ENCODE measurements around the gene AHCYL1.

The AHCYL1 gene

GRCh38 chr1:110061341-110061740 lies 76.8 kb downstream of the AHCYL1 start:
- Histone ChIP-seq H3K27ac (ENCODE audit: low read length) (no peak overlapping the region), H3K4me1 (ENCODE audit: control insufficient read depth, insufficient read depth, low read length) (peaks cover 5% of the 10 kb centered on the region), H3K9me3 (ENCODE audit: control insufficient read depth in 2 of 2, low read length in 2 of 2) (no peaks in the 10 kb centered on the region), H3K36me3 (ENCODE audit: control insufficient read depth in 2 of 2, insufficient read depth in 2 of 2, low read length in 2 of 2) (peaks cover 14 to 16% of the 10 kb centered on the region in 2 donors), H3K9ac (ENCODE audit: low read length in 2 of 2) (no peak overlapping the region), H3K27me3 (ENCODE audit: control insufficient read depth in 1 of 2, insufficient read depth in 2 of 2, low read length in 2 of 2) (no peaks in the 10 kb centered on the region), H3K4me3 (ENCODE audit: low read length in 2 of 2) (no peak overlapping the region)

DNA sequence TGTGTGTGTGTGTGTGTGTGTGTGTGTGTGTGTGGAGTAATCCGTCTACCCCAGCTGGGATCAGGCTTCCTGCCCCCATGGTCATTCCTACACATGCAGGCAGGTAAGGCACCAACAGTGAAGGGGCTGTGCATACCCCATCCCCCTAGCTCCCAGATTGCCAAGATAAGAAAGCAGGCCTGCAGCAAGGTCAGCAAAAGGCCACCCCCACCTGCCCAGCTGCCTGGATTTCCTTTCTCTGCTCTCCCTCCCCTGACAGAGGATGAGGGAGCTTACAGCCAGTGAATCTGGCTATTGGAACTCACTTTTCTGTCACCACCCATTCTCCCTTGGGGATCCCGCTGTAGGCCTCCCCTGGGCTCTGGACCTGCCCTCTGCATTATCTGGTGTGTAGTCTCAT lies 78.0 kb downstream of the AHCYL1 start:
- Histone ChIP-seq H3K9me3 (ENCODE audit: control insufficient read depth in 2 of 2, low read length in 2 of 2) (no peaks in the 10 kb centered on the region), H3K36me3 (ENCODE audit: control insufficient read depth in 2 of 2, insufficient read depth in 2 of 2, low read length in 2 of 2) (peaks cover 5 to 7% of the 10 kb centered on the region in 2 donors), H3K27me3 (ENCODE audit: control insufficient read depth in 1 of 2, insufficient read depth in 2 of 2, low read length in 2 of 2) (peaks cover 9 to 11% of the 10 kb centered on the region in 2 donors), H3K4me3 (ENCODE audit: low read length in 2 of 2) (no peak overlapping the region), H3K4me1 (ENCODE audit: control insufficient read depth, insufficient read depth, low read length) (no peaks in the 10 kb centered on the region), H3K27ac (ENCODE audit: low read length) (no peak overlapping the region), H3K9ac (ENCODE audit: low read length in 2 of 2) (no peak overlapping the region)

GRCh38 chr1:110063781-110064180 lies 79.2 kb downstream of the AHCYL1 start:
- peaks cover 9% of the 10 kb centered on the region for H3K4me1 ChIP-seq (ENCODE audit: control insufficient read depth, insufficient read depth, low read length)
- H3K27ac ChIP-seq (ENCODE audit: low read length) = no peak overlapping the region
- H3K36me3 ChIP-seq (ENCODE audit: control insufficient read depth in 2 of 2, insufficient read depth in 2 of 2, low read length in 2 of 2) = peaks cover under 1 to 2% of the 10 kb centered on the region in 2 donors
- peaks cover 21 to 22% of the 10 kb centered on the region in 2 donors for H3K27me3 ChIP-seq (ENCODE audit: control insufficient read depth in 1 of 2, insufficient read depth in 2 of 2, low read length in 2 of 2)
- H3K4me3 ChIP-seq (ENCODE audit: low read length in 2 of 2) = no peak overlapping the region
- H3K9ac ChIP-seq (ENCODE audit: low read length in 2 of 2) = no peak overlapping the region
- no peaks in the 10 kb centered on the region for H3K9me3 ChIP-seq (ENCODE audit: control insufficient read depth in 2 of 2, low read length in 2 of 2)

- no peak overlapping the region for H3K4me3 ChIP-seq (ENCODE audit: low read length in 2 of 2)
- H3K27me3 ChIP-seq (ENCODE audit: control insufficient read depth in 1 of 2, insufficient read depth in 2 of 2, low read length in 2 of 2) = peaks cover 30 to 32% of the 10 kb centered on the region in 2 donors
- no peaks in the 10 kb centered on the region for H3K9me3 ChIP-seq (ENCODE audit: control insufficient read depth in 2 of 2, low read length in 2 of 2)
- peaks cover 16% of the 10 kb centered on the region for H3K4me1 ChIP-seq (ENCODE audit: control insufficient read depth, insufficient read depth, low read length)
- no peaks in the 10 kb centered on the region for H3K36me3 ChIP-seq (ENCODE audit: control insufficient read depth in 2 of 2, insufficient read depth in 2 of 2, low read length in 2 of 2)
- no peak overlapping the region for H3K9ac ChIP-seq (ENCODE audit: low read length in 2 of 2)
- no peak overlapping the region for H3K27ac ChIP-seq (ENCODE audit: low read length)
Measured at GRCh38 chr1:110064576-110065337, 80.2 kb downstream of the AHCYL1 start.

- Histone ChIP-seq H3K4me1 (ENCODE audit: control insufficient read depth, insufficient read depth, low read length) (peaks cover 24% of the 10 kb centered on the region), H3K36me3 (ENCODE audit: control insufficient read depth in 2 of 2, insufficient read depth in 2 of 2, low read length in 2 of 2) (no peaks in the 10 kb centered on the region), H3K27ac (ENCODE audit: low read length) (no peak overlapping the region)
Measured at GRCh38 chr1:110065841-110066240, 81.3 kb downstream of the AHCYL1 start.

DNA sequence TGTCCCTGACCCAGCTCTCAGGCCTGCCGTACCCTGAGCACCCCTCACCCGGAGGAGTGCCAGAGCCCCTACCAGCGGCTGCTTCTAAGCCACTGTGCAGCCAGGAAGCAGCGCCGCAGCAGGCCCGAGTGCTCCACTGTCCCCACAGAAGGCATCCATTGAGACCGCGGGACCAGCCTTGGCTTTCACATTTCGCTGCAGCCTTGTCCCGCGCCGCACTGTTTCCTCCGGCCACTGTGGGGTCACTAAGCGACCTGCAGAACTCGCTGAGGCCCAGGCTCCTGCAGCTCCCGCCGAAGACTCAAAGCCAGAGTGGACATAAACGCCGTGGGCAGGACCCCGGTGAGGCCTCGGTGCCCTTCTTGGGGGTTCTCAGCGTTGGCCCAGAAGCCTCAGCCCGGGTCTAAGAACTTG lies 82.9 kb downstream of the AHCYL1 start:
- Histone ChIP-seq H3K9ac (ENCODE audit: low read length in 2 of 2) (no peak overlapping the region), H3K4me1 (ENCODE audit: control insufficient read depth, insufficient read depth, low read length) (peaks cover 29% of the 10 kb centered on the region), H3K9me3 (ENCODE audit: control insufficient read depth in 2 of 2, low read length in 2 of 2) (no peaks in the 10 kb centered on the region), H3K4me3 (ENCODE audit: low read length in 2 of 2) (no peak overlapping the region), H3K36me3 (ENCODE audit: control insufficient read depth in 2 of 2, insufficient read depth in 2 of 2, low read length in 2 of 2) (no peaks in the 10 kb centered on the region), H3K27me3 (ENCODE audit: control insufficient read depth in 1 of 2, insufficient read depth in 2 of 2, low read length in 2 of 2) (peaks cover 48 to 57% of the 10 kb centered on the region in 2 donors), H3K27ac (ENCODE audit: low read length) (no peak overlapping the region)

More at GRCh38 chr1:110065841-110066240, 81.3 kb downstream of the AHCYL1 start:
- H3K4me3 ChIP-seq (ENCODE audit: low read length in 2 of 2) = no peak overlapping the region
- H3K9me3 ChIP-seq (ENCODE audit: control insufficient read depth in 2 of 2, low read length in 2 of 2) = no peaks in the 10 kb centered on the region
- H3K9ac ChIP-seq (ENCODE audit: low read length in 2 of 2) = no peak overlapping the region
- H3K27me3 ChIP-seq (ENCODE audit: control insufficient read depth in 1 of 2, insufficient read depth in 2 of 2, low read length in 2 of 2) = peaks cover 35 to 41% of the 10 kb centered on the region in 2 donors

DNA sequence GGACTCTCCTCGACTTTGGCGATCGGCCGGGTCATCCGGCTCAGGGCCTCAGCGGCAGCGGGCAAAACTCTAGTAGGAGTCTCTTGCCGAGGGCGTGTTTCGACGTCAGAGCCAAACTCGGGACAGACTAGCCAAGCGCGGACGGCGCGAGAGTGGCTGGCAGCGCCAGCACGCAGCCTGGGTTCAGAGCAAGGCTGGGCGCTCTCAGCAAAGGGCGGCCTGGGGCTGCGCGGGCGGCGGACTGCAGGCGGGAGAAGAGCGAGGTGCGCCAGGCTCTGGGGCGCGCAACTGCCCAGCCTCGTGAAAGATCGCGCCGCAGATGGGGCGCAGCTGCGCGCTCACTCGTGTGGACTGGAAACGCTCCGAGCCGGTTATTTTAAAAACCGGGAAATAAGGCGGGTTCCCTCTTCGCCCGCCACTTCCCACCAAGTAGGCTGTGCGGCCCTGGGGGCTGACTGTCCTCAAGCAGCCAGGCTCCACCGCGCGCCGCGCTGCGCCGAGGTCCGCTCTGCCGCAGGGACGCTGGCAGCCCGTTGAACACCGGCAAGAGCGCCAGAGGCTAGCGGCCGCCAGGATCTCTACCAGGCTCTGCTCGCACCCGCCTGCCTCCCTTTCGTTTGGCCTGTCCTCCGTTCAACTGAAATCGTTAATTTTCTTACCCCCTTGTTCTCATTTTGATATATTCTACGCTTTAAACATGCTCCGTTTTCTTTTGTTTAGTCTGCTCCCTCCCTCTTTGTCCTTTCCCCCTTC lies 83.5 kb downstream of the AHCYL1 start:
- H3K4me1 ChIP-seq (ENCODE audit: control insufficient read depth, insufficient read depth, low read length) = peaks cover 29% of the 10 kb centered on the region
- no peaks in the 10 kb centered on the region for H3K9me3 ChIP-seq (ENCODE audit: control insufficient read depth in 2 of 2, low read length in 2 of 2)
- H3K9ac ChIP-seq (ENCODE audit: low read length in 2 of 2) = no peak overlapping the region
- peak overlapping the region in 1 of 2 donors; percentile 15 for H3K4me3 ChIP-seq (ENCODE audit: low read length in 2 of 2)
- H3K27ac ChIP-seq (ENCODE audit: low read length) = no peak overlapping the region
- no peaks in the 10 kb centered on the region for H3K36me3 ChIP-seq (ENCODE audit: control insufficient read depth in 2 of 2, insufficient read depth in 2 of 2, low read length in 2 of 2)
- H3K27me3 ChIP-seq (ENCODE audit: control insufficient read depth in 1 of 2, insufficient read depth in 2 of 2, low read length in 2 of 2) = peaks cover 50 to 58% of the 10 kb centered on the region in 2 donors

GRCh38 chr1:110068646-110069403 lies 84.3 kb downstream of the AHCYL1 start:
- Histone ChIP-seq H3K4me3 (ENCODE audit: low read length in 2 of 2) (peak overlapping the region in 1 of 2 donors; percentile 8), H3K27ac (ENCODE audit: low read length) (no peak overlapping the region)

GRCh38 chr1:110069404-110070281 lies 85.1 kb downstream of the AHCYL1 start:
- H3K9me3 ChIP-seq (ENCODE audit: control insufficient read depth in 2 of 2, low read length in 2 of 2) = no peaks in the 10 kb centered on the region
- no peak overlapping the region for H3K27ac ChIP-seq (ENCODE audit: low read length)
- H3K4me1 ChIP-seq (ENCODE audit: control insufficient read depth, insufficient read depth, low read length) = peaks cover 29% of the 10 kb centered on the region
- peak overlapping the region in 1 of 2 donors; percentile 44 for H3K4me3 ChIP-seq (ENCODE audit: low read length in 2 of 2)
- H3K9ac ChIP-seq (ENCODE audit: low read length in 2 of 2) = no peak overlapping the region
- H3K27me3 ChIP-seq (ENCODE audit: control insufficient read depth in 1 of 2, insufficient read depth in 2 of 2, low read length in 2 of 2) = peaks cover 55 to 58% of the 10 kb centered on the region in 2 donors
- H3K36me3 ChIP-seq (ENCODE audit: control insufficient read depth in 2 of 2, insufficient read depth in 2 of 2, low read length in 2 of 2) = no peaks in the 10 kb centered on the region

More at GRCh38 chr1:110068646-110069403, 84.3 kb downstream of the AHCYL1 start:
- peaks cover 29% of the 10 kb centered on the region for H3K4me1 ChIP-seq (ENCODE audit: control insufficient read depth, insufficient read depth, low read length)
- no peak overlapping the region for H3K9ac ChIP-seq (ENCODE audit: low read length in 2 of 2)
- H3K36me3 ChIP-seq (ENCODE audit: control insufficient read depth in 2 of 2, insufficient read depth in 2 of 2, low read length in 2 of 2) = no peaks in the 10 kb centered on the region
- H3K27me3 ChIP-seq (ENCODE audit: control insufficient read depth in 1 of 2, insufficient read depth in 2 of 2, low read length in 2 of 2) = peaks cover 55 to 58% of the 10 kb centered on the region in 2 donors
- H3K9me3 ChIP-seq (ENCODE audit: control insufficient read depth in 2 of 2, low read length in 2 of 2) = no peaks in the 10 kb centered on the region

DNA sequence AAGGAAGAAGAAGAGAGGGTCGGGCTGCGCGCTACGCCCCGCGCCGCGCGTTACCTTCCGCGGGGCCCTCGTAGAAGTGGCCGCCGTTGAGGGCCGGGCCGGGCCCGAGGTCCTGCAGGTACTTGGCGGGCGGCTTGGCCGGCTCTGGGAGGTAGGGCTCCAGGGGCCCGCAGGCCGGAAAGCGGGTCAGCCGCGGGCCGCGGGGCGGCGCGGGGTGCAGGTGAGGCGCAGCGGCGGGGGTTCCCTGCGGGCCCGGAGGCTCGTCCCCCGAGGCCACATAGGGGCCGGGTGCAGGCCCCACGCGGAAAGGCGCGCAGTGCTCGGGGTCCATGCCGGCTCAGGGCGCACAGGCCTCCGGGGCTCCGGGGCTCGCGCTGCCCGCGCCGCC lies 85.7 kb downstream of the AHCYL1 start:
- peak overlapping the region in 1 of 2 donors; percentile 44 for H3K4me3 ChIP-seq (ENCODE audit: low read length in 2 of 2)
- peaks cover 29% of the 10 kb centered on the region for H3K4me1 ChIP-seq (ENCODE audit: control insufficient read depth, insufficient read depth, low read length)
- no peaks in the 10 kb centered on the region for H3K9me3 ChIP-seq (ENCODE audit: control insufficient read depth in 2 of 2, low read length in 2 of 2)
- no peak overlapping the region for H3K27ac ChIP-seq (ENCODE audit: low read length)
- no peaks in the 10 kb centered on the region for H3K36me3 ChIP-seq (ENCODE audit: control insufficient read depth in 2 of 2, insufficient read depth in 2 of 2, low read length in 2 of 2)
- peaks cover 55 to 58% of the 10 kb centered on the region in 2 donors for H3K27me3 ChIP-seq (ENCODE audit: control insufficient read depth in 1 of 2, insufficient read depth in 2 of 2, low read length in 2 of 2)
- H3K9ac ChIP-seq (ENCODE audit: low read length in 2 of 2) = no peak overlapping the region

All from stomach smooth muscle (tissue), 2 donors.